Activated T-cell treated with anti-CD3 and anti-CD28 coated beads, Interleukin-2, amount 50 U/mL, for 24 hours (primary cell): ENCODE measurements around the gene CPM.

Source experiments
- DNase-seq: peaks from one replicate; pipeline ENCODE4 v3.0.0-alpha.2; 2020
- H3K27ac Mint-ChIP-seq: 2 replicates; pipeline ENCODE4 v1.8.0; 2020; ENCODE audit warnings: mild to moderate bottlenecking, mixed read lengths
- H3K27me3 Mint-ChIP-seq: 2 replicates; pipeline ENCODE4 v1.8.0; 2020; ENCODE audit warnings: mixed read lengths
- H3K36me3 Mint-ChIP-seq: 2 replicates; pipeline ENCODE4 v1.8.0; 2020; ENCODE audit warnings: low read depth, mixed read lengths
- H3K4me1 Mint-ChIP-seq: 2 replicates; pipeline ENCODE4 v1.8.0; 2020; ENCODE audit warnings: low read depth, mixed read lengths
- H3K4me3 Mint-ChIP-seq: 2 replicates; pipeline ENCODE4 v1.8.0; 2020; ENCODE audit warnings: mild to moderate bottlenecking, moderate library complexity, mixed read lengths
- H3K9me3 Mint-ChIP-seq: 2 replicates; pipeline ENCODE4 v1.8.0; 2020; ENCODE audit warnings: mixed read lengths

Gene CPM

DNA sequence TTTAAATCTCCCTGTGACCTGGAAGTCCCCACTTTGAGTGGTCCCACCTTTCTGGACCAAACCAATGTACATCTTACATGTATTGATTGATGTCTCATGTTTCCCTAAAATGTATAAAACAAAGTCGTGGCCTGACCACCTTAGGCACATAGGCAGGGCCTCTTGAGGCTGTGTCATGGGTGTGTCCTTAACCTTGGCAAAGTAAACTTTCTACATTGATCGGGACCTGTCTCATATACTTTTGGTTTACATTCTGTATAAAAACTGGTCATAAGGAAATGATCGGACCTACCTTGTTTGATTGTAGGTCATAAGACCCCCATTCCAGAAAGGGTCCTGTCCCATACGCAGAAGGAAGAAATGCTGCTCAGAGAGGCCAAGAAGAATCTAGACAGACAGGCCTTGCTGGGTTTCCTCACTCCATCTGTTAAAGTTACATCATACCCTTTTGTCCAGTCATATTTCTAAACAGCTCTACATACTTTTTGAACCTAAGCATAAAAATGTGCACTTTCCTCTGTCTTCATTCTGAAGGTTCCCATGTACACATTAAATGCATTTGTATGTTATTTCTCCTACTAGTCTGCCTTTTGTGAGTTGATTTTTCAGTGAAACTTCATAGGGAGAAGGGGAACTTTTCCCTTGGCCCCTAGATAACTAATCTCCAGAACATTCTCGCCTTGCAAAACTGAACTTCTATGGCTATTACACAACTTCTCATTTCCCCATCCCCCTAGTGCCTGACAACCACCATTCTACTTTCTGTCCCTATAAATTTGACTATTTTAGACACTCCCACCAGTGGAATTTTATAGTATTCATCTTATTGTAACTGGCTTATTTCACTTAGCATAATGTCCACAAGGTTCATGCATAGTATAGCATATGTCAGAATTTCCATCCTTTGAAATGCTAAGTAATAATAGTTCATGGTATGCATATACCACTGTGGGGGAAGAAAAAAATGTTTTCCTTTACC is 30.2 kb upstream of the CPM start:
- Mint-ChIP-seq H3K36me3 (no peaks in the 10 kb centered on the region), H3K4me1 (peaks cover 60% of the 10 kb centered on the region), H3K4me3 (no peak overlapping the region), H3K9me3 (peaks cover 22% of the 10 kb centered on the region), H3K27me3 (no peaks in the 10 kb centered on the region), H3K27ac (peak overlapping the region; percentile 88)
- no peak for DNase-seq

DNA sequence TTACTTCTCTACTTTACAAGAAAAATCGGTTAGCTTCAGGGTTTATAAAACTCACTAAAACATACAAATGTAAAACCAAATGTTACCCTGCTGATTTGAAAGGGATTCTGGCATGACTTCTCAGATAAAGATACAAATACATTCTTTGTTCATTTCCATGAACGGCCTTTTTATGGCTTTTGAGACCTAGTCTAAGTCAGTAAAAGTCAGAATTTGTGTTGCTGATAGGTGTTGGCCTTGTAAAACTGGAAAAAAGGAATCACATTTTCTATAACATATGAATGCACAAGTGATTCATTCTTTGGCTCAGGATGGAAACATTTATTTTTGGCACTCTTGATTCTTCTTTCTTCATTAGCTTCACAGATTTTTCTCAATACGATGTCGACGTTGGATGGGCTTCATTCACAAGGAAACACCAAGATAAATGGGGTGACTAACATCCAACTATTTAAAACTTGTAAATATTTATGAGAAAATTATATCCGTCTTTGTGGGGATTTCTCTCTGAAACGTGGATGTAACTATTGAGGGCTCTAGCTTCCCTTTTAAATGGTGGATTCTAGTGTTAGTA is 27.0 kb upstream of the CPM start:
- peak overlapping the region; percentile 90 for H3K27ac Mint-ChIP-seq
- no peaks in the 10 kb centered on the region for H3K36me3 Mint-ChIP-seq
- H3K9me3 Mint-ChIP-seq, result peaks cover 17% of the 10 kb centered on the region
- peaks cover 70% of the 10 kb centered on the region for H3K4me1 Mint-ChIP-seq
- peak overlapping the region; percentile 3 for H3K4me3 Mint-ChIP-seq
- H3K27me3 Mint-ChIP-seq, result no peaks in the 10 kb centered on the region
- DNase-seq, result no peak

DNA sequence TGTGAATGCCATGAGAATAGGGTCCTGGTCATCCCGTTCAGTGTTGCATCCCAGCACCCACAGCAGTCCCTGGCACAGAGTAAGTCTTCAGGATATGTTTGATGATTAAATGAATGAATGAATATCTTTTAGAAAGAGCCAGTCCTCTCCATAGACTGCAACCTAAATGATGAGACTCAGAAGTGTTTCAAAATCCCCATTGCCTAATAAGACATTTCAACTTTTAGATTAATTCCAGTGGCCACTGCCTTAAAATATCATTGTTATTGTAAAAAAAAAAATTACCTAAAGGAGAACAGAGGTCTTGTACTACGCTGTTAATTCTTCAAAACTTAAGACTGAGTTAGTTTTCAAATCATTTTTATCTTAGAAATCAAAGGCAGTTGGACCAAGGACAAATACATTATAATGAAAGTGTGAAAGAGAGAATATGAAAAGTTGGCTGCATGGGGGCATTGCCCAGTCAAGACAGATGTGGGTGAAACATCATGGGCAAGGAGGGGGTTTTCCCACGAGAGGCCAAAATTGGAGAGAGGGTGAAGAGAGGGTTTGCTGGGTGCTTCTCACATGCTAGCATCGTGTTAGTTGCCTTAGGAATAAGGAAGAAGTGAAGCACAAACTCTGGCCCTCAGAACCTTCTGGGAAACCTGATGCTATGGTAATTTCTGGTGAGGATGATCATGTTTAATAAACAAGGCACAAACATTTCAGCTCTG is 26.3 kb upstream of the CPM start:
- peak overlapping the region; percentile 90 for H3K27ac Mint-ChIP-seq
- peak overlapping the region; percentile 3 for H3K4me3 Mint-ChIP-seq
- H3K4me1 Mint-ChIP-seq, result peaks cover 63% of the 10 kb centered on the region
- H3K27me3 Mint-ChIP-seq, result no peaks in the 10 kb centered on the region
- no peak for DNase-seq
- H3K36me3 Mint-ChIP-seq, result no peaks in the 10 kb centered on the region
- H3K9me3 Mint-ChIP-seq, result peaks cover 14% of the 10 kb centered on the region

DNA sequence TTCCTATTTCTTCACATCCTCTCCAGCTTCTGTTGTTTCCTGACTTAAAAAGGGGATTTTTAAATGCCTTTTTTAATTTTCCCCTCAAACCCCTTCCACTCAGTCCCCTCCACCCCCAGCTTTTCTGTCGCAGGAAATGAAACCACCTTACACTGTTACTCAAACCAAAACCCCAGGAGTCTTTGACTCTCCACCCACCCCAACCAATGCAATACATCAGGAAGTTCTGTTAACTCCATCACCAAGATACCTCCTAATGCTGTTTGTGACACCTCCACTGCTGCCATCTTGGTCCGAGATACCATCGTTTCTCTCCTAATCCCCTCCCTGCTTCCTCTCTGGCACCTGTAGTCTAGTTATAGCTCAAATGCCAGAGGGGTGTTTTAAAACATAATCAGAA is 25.4 kb upstream of the CPM start:
- H3K4me3 Mint-ChIP-seq, result peak overlapping the region; percentile 26
- H3K36me3 Mint-ChIP-seq, result no peaks in the 10 kb centered on the region
- H3K4me1 Mint-ChIP-seq, result peaks cover 53% of the 10 kb centered on the region
- H3K27ac Mint-ChIP-seq, result peak overlapping the region; percentile 90
- peaks cover 14% of the 10 kb centered on the region for H3K9me3 Mint-ChIP-seq
- no peaks in the 10 kb centered on the region for H3K27me3 Mint-ChIP-seq
- DNase-seq, result no peak

DNA sequence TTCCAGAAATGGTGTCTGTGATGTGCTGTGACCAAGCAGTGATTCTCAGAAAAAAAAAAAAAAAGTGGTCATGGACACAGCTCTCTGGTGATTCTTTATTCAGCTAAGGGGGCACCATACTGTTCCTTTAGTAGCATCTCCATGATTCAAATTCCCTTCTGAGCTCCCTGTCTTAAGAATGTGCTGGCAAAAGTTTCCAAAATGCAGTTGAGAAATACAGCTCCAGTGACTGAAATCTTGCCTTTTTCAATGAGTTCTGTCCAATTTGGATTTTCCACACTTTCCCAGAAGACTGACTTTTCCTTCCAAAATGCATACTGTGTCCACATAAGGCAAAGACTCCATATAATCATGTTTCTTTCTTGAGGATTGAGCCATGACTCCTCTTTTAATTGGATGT is 24.3 kb upstream of the CPM start:
- DNase-seq, result no peak
- H3K4me1 Mint-ChIP-seq, result peaks cover 43% of the 10 kb centered on the region
- H3K27me3 Mint-ChIP-seq, result no peaks in the 10 kb centered on the region
- H3K4me3 Mint-ChIP-seq, result no peak overlapping the region
- H3K36me3 Mint-ChIP-seq, result no peaks in the 10 kb centered on the region
- peaks cover 10% of the 10 kb centered on the region for H3K9me3 Mint-ChIP-seq
- H3K27ac Mint-ChIP-seq, result no peak overlapping the region

DNA sequence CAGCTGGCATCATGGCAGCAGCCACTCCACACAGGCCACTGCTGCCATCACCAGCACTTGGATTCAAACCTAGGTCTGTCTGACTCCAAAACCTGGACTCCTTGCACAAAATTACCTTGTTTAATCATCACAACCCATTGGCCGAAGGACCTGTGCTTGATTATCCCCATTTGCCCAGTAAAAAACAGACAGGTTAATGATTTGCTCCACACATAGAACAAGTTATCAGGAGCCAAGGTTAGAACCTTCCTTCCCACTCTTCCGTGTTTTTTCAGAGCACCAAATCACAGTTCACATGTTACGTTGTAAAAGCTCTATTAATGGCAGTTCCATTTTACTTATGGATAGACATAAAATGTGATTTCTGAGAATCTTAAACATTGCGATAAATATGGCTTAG is 23.5 kb upstream of the CPM start:
- Mint-ChIP-seq H3K36me3 (no peaks in the 10 kb centered on the region), H3K4me1 (peaks cover 41% of the 10 kb centered on the region), H3K4me3 (no peak overlapping the region), H3K27me3 (no peaks in the 10 kb centered on the region), H3K9me3 (peaks cover 10% of the 10 kb centered on the region), H3K27ac (no peak overlapping the region)
- no peak for DNase-seq

DNA sequence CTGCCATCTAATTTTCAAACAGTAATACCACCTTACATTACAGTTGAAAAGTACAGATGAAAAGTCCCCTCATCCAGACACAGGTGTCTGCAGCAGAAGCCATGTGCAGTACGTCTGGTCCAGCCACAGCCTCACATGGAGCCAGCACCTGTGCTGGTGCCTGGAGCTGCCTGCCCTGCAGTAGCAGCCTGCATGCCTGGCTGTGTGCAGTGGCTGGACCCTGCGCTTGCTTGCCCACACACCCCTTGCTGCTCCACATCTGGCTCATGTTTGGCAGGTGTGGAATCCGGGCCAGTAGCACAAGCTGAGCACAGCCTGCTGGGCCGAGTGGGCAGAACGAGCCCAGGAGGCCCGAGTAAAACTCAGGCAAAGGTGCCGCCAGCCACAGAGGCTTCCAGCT is 21.8 kb upstream of the CPM start:
- H3K27ac Mint-ChIP-seq, result no peak overlapping the region
- H3K36me3 Mint-ChIP-seq, result no peaks in the 10 kb centered on the region
- H3K27me3 Mint-ChIP-seq, result no peaks in the 10 kb centered on the region
- DNase-seq, result no peak
- peaks cover 31% of the 10 kb centered on the region for H3K4me1 Mint-ChIP-seq
- H3K4me3 Mint-ChIP-seq, result no peak overlapping the region
- H3K9me3 Mint-ChIP-seq, result peaks cover 7% of the 10 kb centered on the region

DNA sequence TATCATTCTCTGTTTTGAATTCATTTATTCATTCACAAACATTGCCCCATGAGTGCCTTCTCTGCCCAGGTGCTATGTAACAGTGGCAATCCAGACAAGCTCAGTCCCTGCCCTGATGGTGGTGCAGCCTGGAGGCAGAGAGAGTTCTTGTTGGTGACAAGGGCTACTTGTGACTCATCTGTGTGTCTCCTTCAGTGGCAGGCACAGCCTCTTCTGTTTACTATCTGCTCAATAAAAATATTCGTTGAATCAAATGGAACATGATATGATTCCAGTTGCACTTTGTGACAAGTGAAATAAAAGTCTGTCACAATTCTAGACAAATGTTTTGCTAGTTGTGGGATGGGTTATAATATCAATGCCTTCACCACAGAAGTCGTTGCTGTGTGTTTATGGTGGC is 20.6 kb upstream of the CPM start:
- no peaks in the 10 kb centered on the region for H3K27me3 Mint-ChIP-seq
- no peak for DNase-seq
- H3K4me1 Mint-ChIP-seq, result peaks cover 18% of the 10 kb centered on the region
- H3K9me3 Mint-ChIP-seq, result peaks cover 4% of the 10 kb centered on the region
- no peaks in the 10 kb centered on the region for H3K36me3 Mint-ChIP-seq
- no peak overlapping the region for H3K27ac Mint-ChIP-seq
- H3K4me3 Mint-ChIP-seq, result no peak overlapping the region

DNA sequence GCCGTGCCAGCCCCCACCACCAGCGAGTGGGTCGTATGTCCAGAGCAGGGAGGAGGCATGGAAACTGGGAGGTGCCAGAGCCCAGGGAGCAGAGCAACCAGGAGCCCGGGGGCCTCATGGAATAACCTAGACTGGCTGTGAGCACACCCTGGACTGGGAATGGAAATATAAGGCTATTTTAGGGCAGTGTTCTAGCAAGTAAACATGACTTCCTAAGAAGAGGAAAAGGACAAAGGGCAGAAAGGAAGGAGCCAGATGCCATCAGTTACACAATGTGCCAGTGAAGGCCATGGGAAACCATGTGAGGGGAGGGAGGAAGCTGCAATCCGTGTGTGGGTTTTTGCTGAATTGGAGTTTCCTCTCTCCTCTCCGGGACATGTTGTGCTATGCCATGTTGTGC is 18.7 kb upstream of the CPM start:
- Mint-ChIP-seq H3K27ac (no peak overlapping the region), H3K4me1 (peaks cover under 1% of the 10 kb centered on the region)

DNA sequence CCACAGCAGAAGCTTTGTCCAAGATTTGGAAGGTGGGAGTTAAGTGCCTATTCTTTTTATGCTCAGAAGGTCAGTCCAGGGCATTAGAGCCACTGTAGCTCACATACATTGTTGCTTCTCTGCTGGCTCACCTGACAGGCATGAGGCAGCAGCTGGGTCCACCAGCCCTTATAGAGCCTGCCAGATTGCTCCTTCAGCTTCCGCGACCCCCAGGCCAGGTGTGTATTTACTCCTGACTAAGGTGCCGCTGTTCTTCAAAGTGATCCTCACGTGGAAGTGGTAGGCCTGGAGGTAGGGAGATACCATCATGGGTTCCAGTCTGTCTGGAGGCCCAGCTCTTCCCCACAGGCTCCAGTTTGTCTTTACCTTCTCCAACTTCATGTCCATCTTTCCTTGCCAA is 17.5 kb upstream of the CPM start:
- Mint-ChIP-seq H3K27me3 (no peaks in the 10 kb centered on the region), H3K36me3 (no peaks in the 10 kb centered on the region), H3K4me1 (no peaks in the 10 kb centered on the region), H3K27ac (no peak overlapping the region), H3K4me3 (no peak overlapping the region), H3K9me3 (no peaks in the 10 kb centered on the region)
- DNase-seq, result no peak

More for the DNA sequence above, 18.7 kb upstream of the CPM start:
- Mint-ChIP-seq H3K36me3 (no peaks in the 10 kb centered on the region), H3K9me3 (no peaks in the 10 kb centered on the region), H3K4me3 (no peak overlapping the region), H3K27me3 (no peaks in the 10 kb centered on the region)
- DNase-seq, result no peak

DNA sequence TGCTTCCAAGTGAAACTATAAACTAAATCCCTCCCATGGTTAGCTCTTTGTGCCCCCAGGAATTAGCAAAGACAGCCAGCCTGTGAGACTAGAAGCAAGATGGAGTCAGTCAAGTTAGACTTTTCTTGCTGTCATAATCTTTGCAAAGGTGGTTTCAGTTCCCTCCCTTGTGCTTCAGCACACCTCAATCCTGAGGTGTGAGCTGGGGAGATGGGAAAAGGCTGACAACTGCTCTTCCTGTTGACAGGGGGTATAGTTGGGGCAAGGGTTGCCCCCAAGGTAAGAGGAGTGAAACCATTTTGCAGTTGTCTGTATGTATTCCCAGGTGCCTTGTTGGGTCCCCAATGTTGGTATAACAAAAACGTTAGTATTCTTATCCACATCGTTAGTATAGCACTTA is 12.3 kb upstream of the CPM start:
- H3K36me3 Mint-ChIP-seq, result no peaks in the 10 kb centered on the region
- H3K27me3 Mint-ChIP-seq, result peaks cover 5% of the 10 kb centered on the region
- no peak overlapping the region for H3K4me3 Mint-ChIP-seq
- H3K4me1 Mint-ChIP-seq, result no peaks in the 10 kb centered on the region
- DNase-seq, result no peak
- no peaks in the 10 kb centered on the region for H3K9me3 Mint-ChIP-seq
- no peak overlapping the region for H3K27ac Mint-ChIP-seq

DNA sequence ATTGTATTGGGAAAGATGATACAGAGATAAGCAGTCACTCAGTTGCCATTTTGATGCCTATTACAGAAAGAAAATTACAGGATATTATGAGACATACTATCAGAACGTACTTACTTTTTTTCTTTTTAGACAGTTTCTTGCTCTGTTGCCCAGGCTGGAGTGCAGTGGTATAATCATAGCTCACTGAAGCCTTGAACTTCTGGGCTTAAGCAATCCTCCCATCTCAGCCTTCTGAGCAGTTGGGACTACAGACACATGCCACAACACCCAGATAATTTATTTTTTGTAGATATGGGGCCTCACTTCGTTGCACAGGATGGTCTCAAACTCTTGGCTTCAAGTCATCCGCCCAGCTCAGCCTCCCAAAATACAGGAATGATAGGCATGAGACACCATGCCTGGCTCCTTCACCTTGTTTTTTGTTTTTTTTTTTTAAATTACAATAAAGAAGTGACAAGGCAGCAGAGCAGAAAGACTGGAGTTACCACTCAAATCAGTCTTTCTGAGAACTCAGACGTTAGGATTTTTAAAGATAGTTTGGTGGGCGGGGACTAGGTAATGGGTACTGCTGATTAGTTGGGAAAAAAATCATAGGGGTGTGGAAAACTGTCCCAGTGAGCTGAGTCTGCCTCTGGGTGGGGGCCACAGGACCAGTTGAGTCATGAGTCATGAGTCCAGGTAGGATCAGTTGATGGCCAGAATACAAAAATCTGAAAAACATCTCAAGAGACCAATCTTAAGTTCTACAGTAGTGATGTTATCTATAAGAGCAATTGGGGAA is 11.5 kb upstream of the CPM start:
- H3K27me3 Mint-ChIP-seq, result peaks cover 5% of the 10 kb centered on the region
- H3K9me3 Mint-ChIP-seq, result no peaks in the 10 kb centered on the region
- no peak for DNase-seq
- no peaks in the 10 kb centered on the region for H3K36me3 Mint-ChIP-seq
- H3K4me1 Mint-ChIP-seq, result no peaks in the 10 kb centered on the region
- no peak overlapping the region for H3K27ac Mint-ChIP-seq
- H3K4me3 Mint-ChIP-seq, result no peak overlapping the region

DNA sequence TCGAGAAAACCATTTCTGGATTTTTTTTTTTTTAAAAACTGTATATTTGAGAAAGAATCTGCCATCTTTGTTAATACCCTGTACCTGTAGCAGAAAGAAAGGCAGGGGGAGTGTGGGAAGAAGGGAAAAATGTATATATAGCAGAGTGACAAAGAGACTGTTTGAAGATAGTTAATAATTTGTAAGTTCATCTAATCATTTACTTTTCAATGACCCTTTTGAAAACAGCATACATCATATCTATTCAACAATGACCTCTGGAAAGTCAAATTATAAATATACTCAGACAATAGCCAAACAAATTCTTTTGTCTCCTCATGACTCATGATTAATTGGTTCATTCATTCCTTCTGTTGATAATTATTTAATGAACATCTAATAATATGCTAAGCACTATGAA is 10.9 kb upstream of the CPM start:
- H3K4me3 Mint-ChIP-seq, result no peak overlapping the region
- H3K36me3 Mint-ChIP-seq, result no peaks in the 10 kb centered on the region
- H3K27ac Mint-ChIP-seq, result no peak overlapping the region
- H3K27me3 Mint-ChIP-seq, result peaks cover 7% of the 10 kb centered on the region
- no peaks in the 10 kb centered on the region for H3K4me1 Mint-ChIP-seq
- no peak for DNase-seq
- H3K9me3 Mint-ChIP-seq, result no peaks in the 10 kb centered on the region

DNA sequence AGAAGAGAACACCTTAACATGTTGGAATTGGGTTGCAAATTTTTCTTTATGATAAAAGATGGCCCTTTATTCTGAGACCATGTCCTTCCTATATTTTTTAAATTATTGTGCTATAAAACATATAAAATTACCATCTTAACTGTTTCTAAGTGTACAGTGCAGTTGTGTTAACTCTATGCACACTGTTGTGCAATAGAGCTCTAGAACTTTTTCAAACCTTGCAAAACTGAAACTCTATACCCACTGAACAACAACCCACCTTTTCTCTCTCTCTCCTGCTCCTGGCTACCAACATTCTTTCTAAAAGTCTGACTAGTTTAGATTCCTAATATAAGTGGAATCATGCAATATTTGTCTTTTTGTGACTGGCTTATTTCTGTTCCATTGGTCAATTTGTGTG is 7.8 kb upstream of the CPM start:
- peaks cover 21% of the 10 kb centered on the region for H3K27me3 Mint-ChIP-seq
- H3K36me3 Mint-ChIP-seq, result no peaks in the 10 kb centered on the region
- no peak overlapping the region for H3K27ac Mint-ChIP-seq
- no peak overlapping the region for H3K4me3 Mint-ChIP-seq
- H3K4me1 Mint-ChIP-seq, result no peaks in the 10 kb centered on the region
- H3K9me3 Mint-ChIP-seq, result no peaks in the 10 kb centered on the region
- DNase-seq, result no peak
